ENCODE results near the gene EP300. TPM values are rescaled to one million over a fixed set of nuclear protein-coding genes. Genes with fewer than 3 reads are reported as not detected.

Gene EP300
- total RNA-seq, 6 experiments from 2014 or later = 28.4 to 41.1 (median 33.1) TPM

DNA sequence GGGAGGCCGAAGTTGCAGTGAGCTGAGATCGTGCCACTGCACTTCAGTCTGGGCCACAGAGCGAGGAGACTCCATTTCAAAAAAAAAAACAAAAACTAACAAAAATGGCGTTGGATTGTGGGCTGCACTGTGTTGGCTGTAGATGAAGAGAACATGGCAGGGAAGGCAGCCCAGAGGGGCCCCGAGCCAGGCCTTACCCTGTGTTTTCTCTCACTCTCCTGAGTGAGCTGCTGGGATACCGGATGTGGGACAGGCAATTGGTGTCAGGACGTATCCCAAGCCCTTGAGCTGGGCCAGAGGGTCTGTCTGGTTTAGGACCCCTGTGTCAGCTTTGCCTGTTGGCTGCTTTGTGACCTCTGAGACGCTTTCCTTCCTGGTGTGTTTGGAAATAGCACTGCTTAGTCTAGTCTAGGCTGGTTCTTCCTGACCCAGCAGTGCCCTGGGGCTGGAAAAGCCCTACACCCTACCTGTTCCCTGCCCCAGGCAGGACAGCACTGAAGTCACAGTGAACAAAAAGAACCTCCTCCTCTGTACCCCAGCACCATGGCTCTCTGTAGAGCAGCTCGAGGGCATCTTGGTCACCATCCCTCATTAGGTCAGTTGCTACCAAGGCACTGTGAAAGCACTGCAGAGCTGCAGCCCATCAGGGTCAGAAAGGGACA lies 130.6 kb downstream of the EP300 start:
- TF ChIP-seq CTCF (IDR thresholded peaks at IDR 0.05) = no peak

GRCh38 chr22:41223535-41223934 lies 131.1 kb downstream of the EP300 start:
- no peaks in the 10 kb centered on the region; the same call in 1 of the 2 replicates for H3K27me3 Mint-ChIP-seq (ENCODE audit: insufficient read depth)
- no peak for DNase-seq
- H3K9me3 Mint-ChIP-seq = no peaks in the 10 kb centered on the region
- no peak overlapping the region for H3K27ac Mint-ChIP-seq
- H3K36me3 Mint-ChIP-seq (ENCODE audit: low read depth) = peaks cover 16% of the 10 kb centered on the region
- no peak for TF ChIP-seq CTCF (IDR thresholded peaks at IDR 0.05)
- H3K4me3 Mint-ChIP-seq = no peak overlapping the region
- H3K4me1 Mint-ChIP-seq (ENCODE audit: low read depth) = no peaks in the 10 kb centered on the region

More for the DNA sequence above, 130.6 kb downstream of the EP300 start:
- peaks cover under 1% of the 10 kb centered on the region; the same call in 1 of the 2 replicates for H3K4me1 Mint-ChIP-seq (ENCODE audit: low read depth)
- H3K9me3 Mint-ChIP-seq = no peaks in the 10 kb centered on the region
- H3K4me3 Mint-ChIP-seq = no peak overlapping the region
- DNase-seq = no peak
- H3K27me3 Mint-ChIP-seq (ENCODE audit: insufficient read depth) = peaks cover 1% of the 10 kb centered on the region; the same call in 1 of the 2 replicates
- no peak overlapping the region for H3K27ac Mint-ChIP-seq
- H3K36me3 Mint-ChIP-seq (ENCODE audit: low read depth) = peaks cover 16% of the 10 kb centered on the region

- Mint-ChIP-seq H3K4me1 (ENCODE audit: low read depth) (no peaks in the 10 kb centered on the region), H3K27me3 (ENCODE audit: insufficient read depth) (no peaks in the 10 kb centered on the region; the same call in 1 of the 2 replicates), H3K9me3 (no peaks in the 10 kb centered on the region), H3K4me3 (no peak overlapping the region), H3K27ac (no peak overlapping the region), H3K36me3 (ENCODE audit: low read depth) (peaks cover 12% of the 10 kb centered on the region)
- no peak for TF ChIP-seq CTCF (IDR thresholded peaks at IDR 0.05)
- DNase-seq = no peak
Measured at GRCh38 chr22:41226723-41227655, 134.6 kb downstream of the EP300 start.

- no peak for TF ChIP-seq CTCF (IDR thresholded peaks at IDR 0.05)
- H3K27me3 Mint-ChIP-seq (ENCODE audit: insufficient read depth) = peaks cover 4% of the 10 kb centered on the region; the same call in 1 of the 2 replicates
- no peak for DNase-seq
Measured at GRCh38 chr22:41229215-41229614, 136.8 kb downstream of the EP300 start.

More at GRCh38 chr22:41229215-41229614, 136.8 kb downstream of the EP300 start:
- Mint-ChIP-seq H3K4me3 (no peak overlapping the region), H3K9me3 (no peaks in the 10 kb centered on the region), H3K27ac (no peak overlapping the region), H3K4me1 (ENCODE audit: low read depth) (no peaks in the 10 kb centered on the region), H3K36me3 (ENCODE audit: low read depth) (peaks cover 5% of the 10 kb centered on the region)

Other genes starting within 250 kb of the EP300 start
- 100 to 1,000 TPM; 236 to 251 (median 243) TPM for gene ST13, start 236.0 kb upstream of the EP300 start, total RNA-seq (2021; fragmentation: NEBNext Ultra II Directional; extraction: Animal tissue kit (Norgen Biotek cat#: 25700))
- gene XPNPEP3, start 235.4 kb upstream of the EP300 start, total RNA-seq (2021; fragmentation: NEBNext Ultra II Directional; extraction: Animal tissue kit (Norgen Biotek cat#: 25700)) = 10 to 100 TPM; 22.7 to 30.5 (median 29.0) TPM
- not detected for gene DNAJB7, start 230.5 kb upstream of the EP300 start, total RNA-seq (2021; fragmentation: NEBNext Ultra II Directional; extraction: Animal tissue kit (Norgen Biotek cat#: 25700))
- 10 to 100 TPM; 69.2 to 77.3 (median 73.0) TPM for gene RBX1, start 141.2 kb upstream of the EP300 start, total RNA-seq (2021; fragmentation: NEBNext Ultra II Directional; extraction: Animal tissue kit (Norgen Biotek cat#: 25700))
- 10 to 100 TPM; 21.1 to 27.4 (median 25.2) TPM for gene L3MBTL2, start 112.7 kb downstream of the EP300 start, total RNA-seq (2021; fragmentation: NEBNext Ultra II Directional; extraction: Animal tissue kit (Norgen Biotek cat#: 25700))
- gene CHADL, start 148.3 kb downstream of the EP300 start, total RNA-seq (2021; fragmentation: NEBNext Ultra II Directional; extraction: Animal tissue kit (Norgen Biotek cat#: 25700)) = under 1 TPM; 0.13 to 0.51 (median 0.45) TPM
- 100 to 1,000 TPM; 215 to 249 (median 227) TPM for gene RANGAP1, start 193.6 kb downstream of the EP300 start, total RNA-seq (2021; fragmentation: NEBNext Ultra II Directional; extraction: Animal tissue kit (Norgen Biotek cat#: 25700))
- 100 to 1,000 TPM; 108 to 137 (median 130) TPM for gene ZC3H7B, start 208.9 kb downstream of the EP300 start, total RNA-seq (2021; fragmentation: NEBNext Ultra II Directional; extraction: Animal tissue kit (Norgen Biotek cat#: 25700))

All from HFFc6 (cell line).